Small intestine (tissue), 7 donors: ENCODE data around the gene MPZL2. TPM values are rescaled to one million over a fixed set of nuclear protein-coding genes. Genes with fewer than 3 reads are reported as not detected.

Source experiments
- DNase-seq, 2 donors: peaks; one replicate each; pipeline versions ENCODE4 v3.0.0 to v3.0.0-alpha.2; 2013
- FAIRE-seq: peaks from 2 replicates; lab custom pipeline; 2012; peaks lifted over from hg19 to GRCh38; lab: Jason Lieb, UNC
- H3K27ac ChIP-seq, 3 donors: one replicate each; pipeline ENCODE4 v1.5.1; 2013; ENCODE audit warnings: low read length in 2 of 3, mild to moderate bottlenecking in 2 of 3, control low read depth in 1 of 3, inconsistent platforms in 1 of 3, low read depth in 1 of 3, moderate library complexity in 1 of 3
- H3K27me3 ChIP-seq, 3 donors: one replicate each; pipeline ENCODE4 v1.6.1; 2013; ENCODE audit warnings: low read length in 3 of 3, inconsistent platforms in 1 of 3; ENCODE audit not compliant: control insufficient read depth in 3 of 3, insufficient read depth in 3 of 3
- H3K36me3 ChIP-seq, 3 donors: one replicate each; pipeline ENCODE4 v1.6.1; 2013; ENCODE audit warnings: low read length in 3 of 3, inconsistent platforms in 1 of 3, low read depth in 1 of 3, mild to moderate bottlenecking in 1 of 3, moderate library complexity in 1 of 3; ENCODE audit not compliant: control insufficient read depth in 3 of 3, insufficient read depth in 2 of 3
- H3K4me1 ChIP-seq, 3 donors: one replicate each; pipeline ENCODE4 v1.6.1; 2013; ENCODE audit warnings: low read length in 2 of 3, inconsistent platforms in 1 of 3, low read depth in 1 of 3, mild to moderate bottlenecking in 1 of 3, moderate library complexity in 1 of 3; ENCODE audit not compliant: control insufficient read depth in 3 of 3, insufficient read depth in 2 of 3
- H3K4me3 ChIP-seq, 3 donors: one replicate each; pipeline ENCODE4 v1.5.1; 2013; ENCODE audit warnings: low read length in 3 of 3, control low read depth in 1 of 3, inconsistent platforms in 1 of 3, low read depth in 1 of 3, mild to moderate bottlenecking in 1 of 3, moderate library complexity in 1 of 3
- H3K9me3 ChIP-seq, 2 donors: one replicate each; pipeline ENCODE4 v1.6.1; 2013; ENCODE audit warnings: low read depth in 1 of 2, low read length in 1 of 2; ENCODE audit not compliant: control insufficient read depth in 2 of 2, insufficient read depth in 1 of 2
- WGBS, 3 donors: extraction: QIAGEN DNeasy Blood & Tissue Kit; methylation state at CpG; one replicate each; pipeline ENCODE4 v1.1.7; 2013; 5-methylcytosine and 5-hydroxymethylcytosine counted together
- polyA plus RNA-seq, 4 donors: library from polyadenylated mRNA; stranded (reverse) in 3 of 4; unstranded in 1 of 4; fragments of 200-250 nt in 3 of 4; fragments of 120-200 nt in 1 of 4; gene quantifications; one replicate each; pipeline versions ENCODE4 v1.2.1 to v1.2.3, GENCODE V29; 2013
- donor health status: healthy with polysubstance abuse.
- donor health status: control.
- donor health status: control.
- donor health status: Bipolar disorder and iron deficiency.
- donor health status: healthy.

MPZL2 gene
- polyA plus RNA-seq, 4 donors, result 1.6 to 44.2 (median 15.3) TPM

- Histone ChIP-seq H3K27ac (peak overlapping the region in 1 of 3 donors; percentile 19), H3K9me3 (no peaks in the 10 kb centered on the region), H3K4me3 (no peak overlapping the region), H3K27me3 (peaks cover 0 to 3% (median 2%) of the 10 kb centered on the region in 3 donors), H3K4me1 (no peaks in the 10 kb centered on the region), H3K36me3 (no peaks in the 10 kb centered on the region)
- 73 to 74% (median 73%) methylated on average over 2 of the region's 2 CpGs for WGBS, 3 donors
- no peak for DNase-seq
- FAIRE-seq, result no peak
Measured at GRCh38 chr11:118306556-118306955, 42.5 kb upstream of the MPZL2 start.

GRCh38 chr11:118305726-118306125 lies 41.6 kb upstream of the MPZL2 start:
- Histone ChIP-seq H3K9me3 (no peaks in the 10 kb centered on the region), H3K4me3 (peak overlapping the region in 1 of 3 donors; percentile 28), H3K27me3 (peaks cover 0 to 8% (median 2%) of the 10 kb centered on the region in 3 donors), H3K36me3 (no peaks in the 10 kb centered on the region), H3K4me1 (no peaks in the 10 kb centered on the region), H3K27ac (peak overlapping the region in 1 of 3 donors; percentile 69)
- no peak for FAIRE-seq
- 61 to 70% (median 64%) methylated on average over 8 of the region's 8 CpGs for WGBS, 3 donors
- DNase-seq, result peak in 1 of 2 donors; percentile 51

- no peaks in the 10 kb centered on the region for H3K9me3 ChIP-seq
- H3K36me3 ChIP-seq, result no peaks in the 10 kb centered on the region
- no peak for FAIRE-seq
- H3K27me3 ChIP-seq, result peaks cover 0 to 8% (median 2%) of the 10 kb centered on the region in 3 donors
- WGBS, 3 donors, result 57 to 74% (median 73%) methylated on average over 8 of the region's 8 CpGs
- H3K4me3 ChIP-seq, result peak within 1 kb of the TSS in 2 of 3 donors; percentile 27 to 44
- peak in 1 of 2 donors; percentile 46 for DNase-seq
- H3K4me1 ChIP-seq, result no peaks in the 10 kb centered on the region
- peak within 1 kb of the TSS in 2 of 3 donors; percentile 45 to 85 for H3K27ac ChIP-seq
Measured at GRCh38 chr11:118304568-118305248, 40.6 kb upstream of the MPZL2 start, which contains the start of gene CD3E. TSS of gene CD3E (plus strand) at chr11:118304730. CDS start at chr11:118304953, 223 bp downstream.

GRCh38 chr11:118304227-118304567 lies 40.1 kb upstream of the MPZL2 start:
- WGBS, 3 donors, result 76 to 91% (median 78%) methylated on average over 1 of the region's 1 CpG
- Histone ChIP-seq H3K27me3 (peaks cover 0 to 8% (median 2%) of the 10 kb centered on the region in 3 donors), H3K4me1 (no peaks in the 10 kb centered on the region), H3K27ac (peak overlapping the region in 1 of 3 donors; percentile 74), H3K9me3 (no peaks in the 10 kb centered on the region), H3K36me3 (no peaks in the 10 kb centered on the region), H3K4me3 (no peak overlapping the region)
- FAIRE-seq (no peak), DNase-seq (no peak)

- H3K4me3 ChIP-seq, result no peak overlapping the region
- H3K27ac ChIP-seq, result no peak overlapping the region
- no peaks in the 10 kb centered on the region for H3K4me1 ChIP-seq
- 65 to 76% (median 73%) methylated on average over 8 of the region's 8 CpGs for WGBS, 3 donors
- DNase-seq (no peak), FAIRE-seq (no peak)
- no peaks in the 10 kb centered on the region for H3K36me3 ChIP-seq
- no peaks in the 10 kb centered on the region for H3K9me3 ChIP-seq
- peaks cover 0 to 8% (median 2%) of the 10 kb centered on the region in 3 donors for H3K27me3 ChIP-seq
Measured at GRCh38 chr11:118301600-118302195, 37.6 kb upstream of the MPZL2 start.

GRCh38 chr11:118295815-118296454 lies 31.8 kb upstream of the MPZL2 start:
- Histone ChIP-seq H3K27me3 (no peaks in the 10 kb centered on the region), H3K4me3 (no peak overlapping the region), H3K9me3 (no peaks in the 10 kb centered on the region), H3K27ac (no peak overlapping the region), H3K4me1 (peaks cover 0 to 7% (median 0%) of the 10 kb centered on the region in 3 donors), H3K36me3 (no peaks in the 10 kb centered on the region)
- FAIRE-seq, result no peak
- peak; percentile 46 to 74 for DNase-seq
- WGBS, 3 donors, result 37 to 49% (median 39%) methylated on average over 3 of the region's 3 CpGs

- 50 to 75% (median 74%) methylated on average over 5 of the region's 5 CpGs for WGBS, 3 donors
- Histone ChIP-seq H3K27me3 (no peaks in the 10 kb centered on the region), H3K27ac (no peak overlapping the region), H3K9me3 (no peaks in the 10 kb centered on the region), H3K4me1 (peaks cover 0 to 7% (median 0%) of the 10 kb centered on the region in 3 donors), H3K36me3 (no peaks in the 10 kb centered on the region), H3K4me3 (no peak overlapping the region)
- DNase-seq, result no peak
- FAIRE-seq, result no peak
Measured at GRCh38 chr11:118295199-118295598, 31.1 kb upstream of the MPZL2 start.

- WGBS, 3 donors, result 83 to 91% (median 86%) methylated on average over 2 of the region's 2 CpGs
- Histone ChIP-seq H3K27me3 (no peaks in the 10 kb centered on the region), H3K36me3 (no peaks in the 10 kb centered on the region), H3K4me3 (no peak overlapping the region), H3K27ac (no peak overlapping the region), H3K9me3 (no peaks in the 10 kb centered on the region), H3K4me1 (peaks cover 0 to 7% (median 0%) of the 10 kb centered on the region in 3 donors)
- FAIRE-seq (no peak), DNase-seq (no peak)
Measured at GRCh38 chr11:118294053-118294452, 30.0 kb upstream of the MPZL2 start.
